Muscle of back (tissue), 11 donors: ENCODE data around the gene PCNX4. TPM values are rescaled to one million over a fixed set of nuclear protein-coding genes. Genes with fewer than 3 reads are reported as not detected.
A peak's percentile ranks its signal among the peaks of the same experiment; 100 is the strongest.

Experiments
- DNase-seq, 3 donors: peaks; one replicate each; pipeline versions ENCODE4 v3.0.0 to v3.0.0-alpha.2; 2013
- polyA plus RNA-seq, 10 donors: library from polyadenylated mRNA; unstranded; fragments of 120-200 nt; gene quantifications; one replicate each; pipeline ENCODE4 v1.2.1, GENCODE V29; 2013; ENCODE audit not compliant: insufficient read length in 10 of 10

The PCNX4 gene
- polyA plus RNA-seq, 10 donors: 41.4 to 67.6 (median 55.1) TPM

DNA sequence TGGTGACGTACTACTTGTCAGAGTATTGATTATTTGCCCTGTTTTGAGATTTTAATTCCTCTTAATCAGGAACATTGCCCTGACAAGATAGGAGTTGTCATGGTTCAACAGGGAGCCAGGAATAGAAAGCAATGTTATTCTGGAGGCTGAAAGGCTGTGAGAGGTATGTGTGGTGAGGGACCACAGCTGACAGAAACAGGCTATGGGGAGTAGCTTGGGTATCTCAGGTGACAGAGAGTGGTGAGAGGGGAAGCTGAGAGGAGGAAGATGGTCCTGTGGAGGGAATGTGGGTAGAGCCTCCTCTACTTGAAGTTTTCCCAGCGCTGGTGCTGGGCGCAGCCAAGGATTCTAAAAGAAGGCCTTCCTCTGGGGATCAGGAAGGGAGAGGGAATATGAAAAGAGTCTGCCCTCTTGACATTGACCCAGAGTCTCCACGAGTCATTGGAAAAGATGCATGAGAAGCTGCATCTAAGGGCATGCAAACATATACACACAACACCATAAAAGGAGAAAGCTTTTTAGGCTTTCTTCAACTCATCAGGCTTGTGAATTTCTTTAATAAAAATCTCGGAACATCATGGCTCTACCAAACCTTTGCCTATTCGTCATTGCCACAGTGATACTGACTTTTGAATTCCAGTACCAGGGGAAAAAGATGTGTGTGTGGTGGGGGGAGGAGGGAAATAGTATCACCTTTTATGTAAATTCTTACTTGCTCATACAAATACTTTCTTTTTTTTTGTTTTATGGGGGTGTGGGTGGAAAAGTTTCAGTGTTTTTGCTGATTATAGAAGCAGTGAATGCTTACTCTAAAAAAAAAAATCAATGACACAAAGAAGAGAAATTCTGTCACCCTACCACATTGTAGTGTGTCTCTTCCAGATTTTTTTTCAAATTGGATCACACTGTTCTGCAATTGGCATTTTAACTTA, 113.4 kb downstream of the PCNX4 start:
- DNase-seq: no peak

DNA sequence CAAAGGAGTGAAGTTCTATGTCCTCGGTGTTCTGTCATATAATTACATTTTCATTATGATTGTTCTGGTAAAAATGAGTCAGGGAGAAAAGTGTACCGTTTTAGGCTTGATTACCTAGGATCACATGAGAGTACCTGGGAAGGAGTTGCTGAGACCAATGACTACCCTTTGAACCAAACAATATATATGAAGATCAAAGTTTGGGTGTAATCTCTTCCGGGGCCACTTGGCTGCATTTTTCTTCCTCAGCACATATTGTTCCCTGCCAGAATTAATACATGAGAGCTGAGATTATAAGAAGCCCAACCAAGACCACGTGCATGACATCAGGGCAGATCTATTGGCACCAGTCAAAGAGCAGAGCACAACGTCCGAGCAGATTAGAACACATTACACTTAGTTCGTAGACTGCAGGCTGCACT, 114.5 kb downstream of the PCNX4 start:
- no peak for DNase-seq

DNA sequence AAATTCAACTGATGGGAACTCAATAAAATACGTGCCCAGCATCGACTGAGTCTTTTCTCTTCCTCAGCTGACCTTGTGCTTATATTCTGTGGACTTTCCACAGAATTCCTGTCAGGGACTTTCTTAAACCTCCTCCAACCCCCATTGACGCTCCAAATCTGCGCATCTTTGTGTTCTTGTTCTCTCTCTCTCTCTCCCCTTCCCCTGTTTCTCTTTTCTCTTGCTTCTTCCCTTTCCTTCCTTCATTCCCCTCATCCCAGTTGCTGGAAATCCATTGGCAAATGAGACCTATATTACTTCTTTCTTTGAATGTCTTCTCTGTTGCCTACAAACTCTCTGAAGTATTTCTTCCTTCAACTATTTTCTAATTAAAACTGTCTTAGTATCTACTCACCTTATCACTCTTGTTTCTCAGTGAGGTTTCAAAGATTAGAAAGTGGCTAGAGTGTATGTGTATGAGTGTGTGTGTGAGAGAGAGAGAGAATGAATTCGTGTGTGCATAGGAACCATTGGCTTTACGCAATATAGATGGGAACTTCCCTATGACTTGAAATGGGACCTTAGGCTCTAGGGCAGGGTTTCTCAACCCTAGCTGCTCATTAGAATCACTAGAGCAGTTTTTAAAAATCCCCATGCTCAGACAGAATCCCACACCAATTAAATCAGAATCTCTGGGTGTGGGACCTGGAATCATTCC, 115.3 kb downstream of the PCNX4 start:
- no peak for DNase-seq

DNA sequence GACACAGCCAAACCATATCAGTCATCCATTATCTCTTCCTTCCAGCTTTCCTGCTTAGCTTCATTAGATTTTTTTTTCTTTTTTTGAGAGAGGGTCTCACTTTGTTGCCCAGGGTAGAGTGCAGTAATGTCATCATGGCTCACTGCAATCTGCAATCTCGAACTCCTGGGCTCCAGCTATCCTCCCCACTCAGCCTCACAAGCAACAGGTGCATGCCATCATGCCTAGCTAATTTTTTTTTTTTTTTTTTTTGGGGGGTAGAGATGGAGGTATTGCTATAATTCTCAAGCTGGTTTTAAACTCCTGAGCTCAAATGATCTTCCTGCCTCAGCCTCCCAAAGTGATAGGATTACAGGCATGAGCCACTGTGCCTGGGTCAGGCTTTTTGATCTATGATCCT, 119.0 kb downstream of the PCNX4 start:
- no peak for DNase-seq

DNA sequence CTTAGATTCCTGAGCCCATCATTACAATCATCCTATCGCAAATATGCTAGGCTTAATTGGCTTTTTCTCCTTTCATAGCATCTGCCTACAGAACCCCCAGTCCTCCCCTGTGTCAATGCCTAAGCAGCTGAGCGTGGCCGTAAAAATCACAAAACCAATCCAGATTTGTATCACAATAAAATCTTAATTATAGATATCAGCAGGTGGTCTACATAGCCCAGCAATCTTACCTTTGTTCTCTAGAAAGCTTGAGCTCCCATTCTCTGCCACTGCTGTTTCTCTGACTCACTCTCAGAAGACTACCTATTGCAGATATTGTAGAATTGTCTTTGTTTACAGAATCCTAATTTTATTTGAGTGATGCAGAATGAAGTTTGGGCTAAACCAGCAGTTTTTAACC, 119.4 kb downstream of the PCNX4 start:
- no peak for DNase-seq

DNA sequence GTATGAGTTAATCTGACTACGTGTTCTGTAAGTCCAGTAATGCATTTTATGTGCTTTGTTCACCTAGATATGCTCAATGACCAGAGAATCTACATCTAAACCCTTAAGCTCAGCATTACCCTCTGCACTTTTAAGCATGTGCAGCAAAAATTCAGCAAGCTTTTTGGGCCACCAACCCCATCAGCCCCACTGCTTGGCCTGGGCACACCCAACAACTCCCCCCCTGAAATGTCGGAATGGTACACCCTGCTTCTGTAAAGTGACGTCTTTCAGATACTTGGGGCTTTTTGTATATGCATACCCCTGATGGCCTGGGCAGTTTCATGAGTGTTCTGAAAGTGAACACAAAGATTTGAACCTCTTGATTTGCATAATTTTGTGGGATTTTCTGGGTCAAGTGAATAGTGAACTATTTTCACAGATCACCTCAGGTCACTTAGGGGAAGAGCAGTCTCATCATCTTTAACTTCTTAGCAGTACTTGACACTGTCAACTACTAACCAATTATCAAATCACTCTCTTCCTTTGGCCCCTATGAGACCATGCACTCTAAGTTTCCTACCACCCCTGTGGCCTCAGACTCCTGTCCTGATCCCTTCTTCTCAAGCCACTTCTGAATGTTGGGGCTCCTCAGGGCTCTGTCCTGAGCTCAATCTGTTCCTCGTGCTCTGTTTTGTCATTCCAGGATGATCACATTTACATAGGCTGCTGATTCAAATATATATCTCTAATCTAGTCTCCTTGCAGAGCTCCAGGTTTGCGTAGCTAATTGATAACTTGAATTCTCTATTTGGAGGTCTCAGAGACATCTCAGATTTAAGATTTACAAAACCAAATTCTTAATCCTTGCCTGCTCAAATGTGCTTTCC, 121.0 kb downstream of the PCNX4 start:
- DNase-seq: no peak

DNA sequence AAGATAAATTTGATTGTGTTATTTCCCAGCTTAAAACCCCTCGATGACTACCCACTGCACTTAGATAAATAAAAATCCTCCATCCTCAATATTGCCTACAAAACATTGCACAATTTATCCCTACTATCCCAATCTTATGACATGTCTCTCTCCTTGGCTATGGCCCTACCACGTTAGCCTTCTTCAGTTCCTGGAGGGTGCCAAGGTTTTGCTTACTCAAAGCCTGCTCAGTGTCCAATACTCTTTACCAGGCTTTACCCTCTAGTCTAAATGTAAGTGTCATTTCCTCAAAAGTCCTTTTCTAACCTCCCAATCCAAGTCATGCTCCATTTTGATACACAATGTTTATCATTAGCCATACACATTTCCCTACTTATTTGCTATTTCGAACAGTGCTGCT, 122.3 kb downstream of the PCNX4 start:
- DNase-seq: no peak

DNA sequence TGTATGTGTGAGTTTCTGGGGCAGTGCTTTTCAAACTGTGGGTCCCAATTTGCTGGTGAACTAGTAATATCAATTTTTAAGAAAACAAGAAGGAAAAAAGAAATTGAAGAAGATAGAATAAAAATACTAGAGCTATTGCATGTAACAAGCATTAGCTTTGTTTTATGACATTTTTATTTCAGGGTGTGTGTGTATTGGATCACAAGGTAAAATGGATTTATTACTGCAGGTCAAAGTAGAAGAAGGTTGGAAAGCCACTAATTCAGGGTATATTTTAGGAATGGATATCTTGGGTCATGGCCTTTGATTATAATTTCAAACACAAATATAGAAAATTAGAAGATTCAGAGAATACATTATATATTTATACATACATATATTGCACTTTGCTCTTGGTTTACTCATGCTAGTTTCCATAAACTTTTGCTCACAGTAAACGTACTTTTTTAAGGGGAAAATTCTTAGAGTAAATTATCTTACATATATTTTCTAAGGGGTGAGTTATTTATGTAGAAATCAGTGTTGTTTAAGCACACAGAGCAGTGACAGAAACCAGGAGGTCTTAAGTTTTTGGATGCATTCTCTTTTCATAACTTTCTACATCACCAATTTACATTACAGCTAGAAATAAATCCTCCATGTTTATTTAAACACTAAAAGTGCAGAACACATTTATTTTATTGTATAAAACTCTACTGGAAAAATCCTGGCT, 122.8 kb downstream of the PCNX4 start:
- DNase-seq: no peak

DNA sequence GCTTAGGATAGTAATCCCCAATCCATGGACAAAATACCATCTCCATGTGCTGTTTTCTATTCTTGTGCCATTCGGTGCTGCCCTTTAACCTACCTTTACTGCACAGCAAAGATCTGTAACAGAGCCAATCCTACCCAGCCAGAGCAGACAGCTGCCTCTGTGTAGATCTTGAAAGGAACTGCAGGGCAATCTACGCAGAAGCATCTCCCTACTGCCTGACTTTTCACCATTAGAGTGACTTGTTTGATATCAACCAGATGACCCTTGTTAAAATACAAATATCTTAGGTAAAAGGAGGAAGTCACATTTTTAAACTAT, 123.4 kb downstream of the PCNX4 start:
- DNase-seq: peak in 1 of 3 donors; percentile 33

DNA sequence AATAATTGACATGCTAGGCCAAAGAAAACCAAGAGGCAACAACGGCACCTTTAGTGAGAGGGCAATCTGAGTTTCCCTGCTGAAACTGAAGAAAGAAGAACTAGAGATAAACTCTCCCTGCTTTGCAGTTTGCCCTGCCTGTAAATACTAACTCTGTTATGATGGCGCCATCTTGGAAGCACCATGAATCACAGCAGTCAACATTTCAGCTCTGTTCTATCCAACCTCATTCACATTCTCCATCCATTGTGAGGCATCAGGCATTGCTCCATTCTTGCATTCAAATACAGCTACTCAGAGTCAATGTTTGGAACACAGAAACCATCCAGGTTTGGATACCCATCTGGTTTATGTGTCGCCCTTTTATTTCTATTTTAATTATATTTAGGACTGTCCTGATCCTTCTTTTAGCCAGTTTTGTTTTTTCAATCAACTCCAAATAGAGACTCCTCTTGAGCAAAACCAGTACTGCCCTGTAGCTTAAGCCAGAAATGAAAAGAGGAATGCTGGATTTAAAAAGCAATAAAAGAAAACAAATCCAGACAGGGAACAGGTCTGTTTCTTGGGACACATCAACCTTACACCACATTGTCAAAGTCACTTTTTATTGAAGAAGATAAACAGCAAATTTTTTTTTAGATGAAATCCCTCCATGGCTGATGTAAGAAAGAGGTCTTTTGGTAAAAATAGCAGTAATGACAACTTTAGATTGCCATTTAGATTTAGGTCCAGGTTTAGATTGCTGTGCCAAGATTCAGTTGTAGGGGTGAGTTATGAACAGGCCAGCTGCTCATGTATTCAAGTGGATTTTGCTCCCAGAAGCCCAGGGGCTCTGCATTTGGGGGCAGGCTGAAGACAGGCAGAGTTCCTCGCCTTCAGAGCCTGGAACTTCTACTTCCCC, 124.0 kb downstream of the PCNX4 start:
- peak in 2 of 3 donors; percentile 13 to 37 for DNase-seq

DNA sequence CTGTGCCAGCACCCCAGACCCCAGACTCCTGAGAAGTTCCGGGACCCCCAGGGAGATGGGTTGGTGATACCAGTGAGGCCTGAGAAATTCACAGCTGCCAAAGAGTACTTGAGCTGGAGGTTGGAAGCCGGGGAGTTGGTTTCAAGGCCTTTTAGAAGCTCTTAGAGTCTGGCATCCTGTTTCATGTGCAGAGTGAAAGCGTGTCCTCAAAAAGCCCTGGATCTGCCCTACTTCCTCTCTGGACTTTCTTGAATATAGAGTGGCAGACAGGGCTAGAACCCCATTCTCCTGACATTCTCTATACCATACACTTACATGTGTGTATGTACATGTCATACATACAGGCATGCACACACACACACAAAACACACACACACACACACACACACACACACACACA, 126.0 kb downstream of the PCNX4 start:
- DNase-seq: no peak

Other genes starting within 250 kb of the PCNX4 start
- gene RTN1, start 221.1 kb upstream of the PCNX4 start, polyA plus RNA-seq: 1 to 10 TPM; 1.4 to 4.9 (median 2.5) TPM
- gene LRRC9, start 171.8 kb upstream of the PCNX4 start, polyA plus RNA-seq: under 1 TPM; 0.12 to 0.80 (median 0.41) TPM
- 100 to 1,000 TPM in 1 of 10 donors, 10 to 100 TPM in 9; 48.7 to 101 (median 73.2) TPM for gene DHRS7, start 73.5 kb downstream of the PCNX4 start, polyA plus RNA-seq
- gene PPM1A, start 157.3 kb downstream of the PCNX4 start, polyA plus RNA-seq: 10 to 100 TPM; 48.2 to 85.4 (median 66.0) TPM